ENCODE data around the gene DSCAML1. TPM values are rescaled to one million over a fixed set of nuclear protein-coding genes. Genes with fewer than 3 reads are reported as not detected.

Gene DSCAML1
- total RNA-seq, 1 experiment from 2014 or later: 0.15 TPM

GRCh38 chr11:117626576-117626975 is 170.4 kb downstream of the DSCAML1 start:
- Histone ChIP-seq H3K23ac (ENCODE audit: insufficient read length, low read depth, low read length) (no peak overlapping the region), H2AFZ (ENCODE audit: low read length) (no peak overlapping the region), H2BK20ac (ENCODE audit: low read depth, low read length, poor library complexity, severe bottlenecking) (no peak overlapping the region), H3K18ac (ENCODE audit: insufficient read length, low read depth, low read length) (no peak overlapping the region), H3K4me1 (ENCODE audit: insufficient read depth, low read length) (no peaks in the 10 kb centered on the region), H3T11ph (ENCODE audit: low read length) (no peak overlapping the region), H3K27ac (ENCODE audit: insufficient read length, low read depth, low read length) (no peak overlapping the region), H4K91ac (ENCODE audit: insufficient read length, low read depth, low read length) (no peak overlapping the region), H3K4ac (ENCODE audit: low read depth, low read length) (no peak overlapping the region), H2BK12ac (ENCODE audit: insufficient read length, low read depth, low read length) (no peak overlapping the region), H2BK5ac (ENCODE audit: insufficient read length, low read length) (no peak overlapping the region), H3K23me2 (ENCODE audit: insufficient read length, low read depth, low read length, poor library complexity, severe bottlenecking) (no peaks in the 10 kb centered on the region), H3K56ac (ENCODE audit: insufficient read length, low read depth, low read length) (no peak overlapping the region), H3K9ac (ENCODE audit: extremely low read depth, insufficient read length, low read length) (no peak overlapping the region), H4K8ac (replicated peaks; ENCODE audit: insufficient read length, low read depth, low read length) (no peak overlapping the region), H3K27me3 (ENCODE audit: insufficient read depth, low read length) (no peaks in the 10 kb centered on the region), H3K79me1 (ENCODE audit: insufficient read depth, low read depth, low read length, poor library complexity, severe bottlenecking) (no peaks in the 10 kb centered on the region), H4K5ac (ENCODE audit: insufficient read length, low read depth, low read length) (no peak overlapping the region), H2AK5ac (ENCODE audit: insufficient read length, low read length) (no peak overlapping the region), H2BK15ac (ENCODE audit: low read depth, low read length) (no peak overlapping the region), H2BK120ac (ENCODE audit: low read depth, low read length, poor library complexity, severe bottlenecking) (no peak overlapping the region), H3K4me2 (ENCODE audit: insufficient read depth, insufficient read length, low read length) (no peak overlapping the region), H4K20me1 (ENCODE audit: control insufficient read depth, insufficient read depth, insufficient read length) (no peaks in the 10 kb centered on the region), H3K79me2 (ENCODE audit: insufficient read depth, low read length) (no peaks in the 10 kb centered on the region), H3K9me3 (ENCODE audit: control insufficient read depth, low read depth, low read length) (no peaks in the 10 kb centered on the region), H3K14ac (ENCODE audit: insufficient read depth, low read length) (no peak overlapping the region)
- no CpG with 5 or more reads among the region's 9 CpGs for WGBS (ENCODE audit: extremely low coverage, insufficient read length, low lambda C conversion rate)
- H3K27ac Mint-ChIP-seq: peak overlapping the region in 1 of 3 experiments; percentile 24; a peak in 1 of 7 replicates
- peaks cover 0 to 2% (median 0%) of the 10 kb centered on the region in 3 experiments; a peak in 1 of 7 replicates for H3K36me3 Mint-ChIP-seq (ENCODE audit: insufficient read depth in 1 of 3, low read depth in 3 of 3)
- peaks cover 2% of the 10 kb centered on the region in 2 experiments; a peak in 3 of 5 replicates for H3K9me3 Mint-ChIP-seq
- peaks cover 0 to 18% of the 10 kb centered on the region in 2 experiments; a peak in 3 of 4 replicates for H3K4me1 Mint-ChIP-seq
- no peak overlapping the region for H3K4me3 Mint-ChIP-seq
- DNase-seq: no peak
- peaks cover 18% of the 10 kb centered on the region for H3K27me3 Mint-ChIP-seq (ENCODE audit: low read depth)
- TF ChIP-seq CTCF (conservative IDR thresholded peaks at IDR 0.05): no peak

Data from H9 (cell line).